Measurements from ENCODE around the gene TTLL6.

DNA sequence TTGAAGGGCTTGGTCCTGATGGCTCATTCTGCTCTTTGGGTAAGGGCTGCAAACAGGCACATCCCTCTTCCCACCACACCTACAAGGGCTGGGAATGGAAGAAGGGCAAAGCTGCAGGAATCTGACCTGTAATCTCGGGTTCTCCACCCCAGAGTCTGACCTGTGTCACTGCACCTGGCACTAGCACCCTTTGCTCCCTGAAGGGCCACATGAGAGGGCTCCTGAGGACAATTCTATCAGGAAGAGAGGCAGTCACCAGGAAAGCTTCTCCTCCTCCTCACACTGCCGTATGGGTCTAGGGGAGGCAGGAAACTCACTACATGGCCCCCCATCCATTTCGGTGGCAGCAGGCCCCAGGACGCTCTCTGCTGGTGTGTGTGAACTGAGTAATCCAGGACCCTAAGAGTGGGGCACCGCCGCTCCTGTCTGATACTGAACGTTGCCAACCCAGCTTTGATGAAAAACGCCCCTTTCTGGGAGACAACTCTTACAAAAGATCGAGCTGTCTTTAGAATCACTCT lies 26.4 kb downstream of the TTLL6 start:
- TF ChIP-seq, protein P1, sequence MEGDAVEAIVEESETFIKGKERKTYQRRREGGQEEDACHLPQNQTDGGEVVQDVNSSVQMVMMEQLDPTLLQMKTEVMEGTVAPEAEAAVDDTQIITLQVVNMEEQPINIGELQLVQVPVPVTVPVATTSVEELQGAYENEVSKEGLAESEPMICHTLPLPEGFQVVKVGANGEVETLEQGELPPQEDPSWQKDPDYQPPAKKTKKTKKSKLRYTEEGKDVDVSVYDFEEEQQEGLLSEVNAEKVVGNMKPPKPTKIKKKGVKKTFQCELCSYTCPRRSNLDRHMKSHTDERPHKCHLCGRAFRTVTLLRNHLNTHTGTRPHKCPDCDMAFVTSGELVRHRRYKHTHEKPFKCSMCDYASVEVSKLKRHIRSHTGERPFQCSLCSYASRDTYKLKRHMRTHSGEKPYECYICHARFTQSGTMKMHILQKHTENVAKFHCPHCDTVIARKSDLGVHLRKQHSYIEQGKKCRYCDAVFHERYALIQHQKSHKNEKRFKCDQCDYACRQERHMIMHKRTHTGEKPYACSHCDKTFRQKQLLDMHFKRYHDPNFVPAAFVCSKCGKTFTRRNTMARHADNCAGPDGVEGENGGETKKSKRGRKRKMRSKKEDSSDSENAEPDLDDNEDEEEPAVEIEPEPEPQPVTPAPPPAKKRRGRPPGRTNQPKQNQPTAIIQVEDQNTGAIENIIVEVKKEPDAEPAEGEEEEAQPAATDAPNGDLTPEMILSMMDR (IDR thresholded peaks at IDR 0.05; ENCODE audit: low read depth, low read length) = no peak
- TF ChIP-seq EZH2phosphoT487 (IDR thresholded peaks at IDR 0.05; ENCODE audit: low read depth) = no peak

Data from OCI-LY3 (cell line).